Peyer's patch (tissue), 4 donors: ENCODE data around the gene PRKCH. TPM values are rescaled to one million over a fixed set of nuclear protein-coding genes. Genes with fewer than 3 reads are reported as not detected.

ENCODE experiments used
- DNase-seq, 3 donors: peaks; one replicate each; pipeline ENCODE4 v3.0.0-alpha.2; 2017 to 2019
- H3K27ac ChIP-seq, 4 donors: fragments of 200-600 bp; sonication (generic); one replicate each; pipeline ENCODE4 v1.5.1; 2016 to 2019
- H3K27me3 ChIP-seq, 2 donors: fragments of 200-600 bp; sonication (generic); one replicate each; pipeline ENCODE4 v1.5.1; 2019
- H3K36me3 ChIP-seq, 3 donors: fragments of 200-600 bp; sonication (generic); one replicate each; pipeline ENCODE4 v1.5.1; 2016 to 2019
- H3K4me1 ChIP-seq, 4 donors: fragments of 200-600 bp; sonication (generic); one replicate each; pipeline ENCODE4 v1.5.1; 2016 to 2019
- H3K4me3 ChIP-seq, 4 donors: fragments of 200-600 bp; sonication (generic); 1 replicate in 3 of 4; 2 replicates in 1 of 4; pipeline ENCODE4 v1.5.1; 2016 to 2019; ENCODE audit warnings: mild to moderate bottlenecking in 1 of 4
- H3K9me3 ChIP-seq, 4 donors: fragments of 200-600 bp; sonication (generic); one replicate each; pipeline ENCODE4 v1.5.1; 2016 to 2019; ENCODE audit warnings: mild to moderate bottlenecking in 1 of 4
- POLR2A ChIP-seq, 2 donors: fragments of 450-650 bp; IDR thresholded peaks; one replicate each; pipeline ENCODE4 v1.5.1; 2017; ENCODE audit warnings: antibody characterized with exemption in 2 of 2, mild to moderate bottlenecking in 2 of 2, moderate library complexity in 2 of 2
- total RNA-seq, 4 donors: library from RNA; depleted of rRNA; stranded (reverse); fragments of >200 nt; gene quantifications; one replicate each; pipeline ENCODE4 v1.1.0, GENCODE V29; 2016
- TF ChIP-seq, protein P1 (sequence below), 6 experiments: fragments of 450-650 bp in 4 of 6; fragments of 200-600 bp in 2 of 6; sonication (generic) in 1 of 6; IDR thresholded peaks; one replicate each; pipeline ENCODE4 v1.5.1; 2017 to 2019; ENCODE audit warnings: antibody characterized with exemption in 6 of 6, mild to moderate bottlenecking in 3 of 6, moderate library complexity in 1 of 6

Gene PRKCH
- total RNA-seq, 4 donors from 2014 or later, result 32.5 to 64.2 (median 53.0) TPM

DNA sequence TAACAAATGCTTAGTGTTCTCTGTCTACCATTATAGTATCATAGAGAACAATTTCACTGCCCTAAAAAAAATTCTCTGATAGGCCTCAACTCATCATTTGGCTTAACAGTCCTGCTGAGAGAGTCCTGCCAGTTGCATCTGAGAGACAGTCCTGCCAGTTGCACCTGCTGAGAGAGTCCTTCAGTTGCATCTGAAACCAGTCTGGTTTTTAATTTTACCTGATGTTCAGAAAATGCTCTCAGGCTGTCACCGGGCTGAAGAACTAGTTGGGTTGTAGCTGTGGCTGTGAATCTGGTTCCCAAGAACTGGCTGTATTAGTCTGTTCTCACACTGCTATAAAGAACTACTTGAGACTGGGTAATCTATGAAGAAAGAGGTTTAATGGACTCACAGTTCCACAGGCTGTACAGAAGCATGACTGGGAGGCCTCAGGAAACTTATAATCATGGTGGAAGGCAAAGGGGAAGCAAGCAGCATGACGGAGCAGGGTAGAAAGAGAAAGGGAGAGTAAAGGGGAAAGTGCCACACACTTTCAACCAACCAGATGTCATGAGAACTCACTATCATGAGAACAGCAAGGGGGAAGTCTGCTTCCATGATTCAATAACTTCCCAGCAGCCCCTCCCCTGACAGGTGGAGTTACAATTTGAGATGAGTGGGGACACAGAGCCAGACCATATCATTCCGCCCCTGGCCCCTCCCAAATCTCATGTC lies 51.6 kb downstream of the PRKCH start:
- no peak overlapping the region for H3K27ac ChIP-seq
- TF ChIP-seq POLR2A (IDR thresholded peaks at IDR 0.05), result no peak
- TF ChIP-seq, protein P1, sequence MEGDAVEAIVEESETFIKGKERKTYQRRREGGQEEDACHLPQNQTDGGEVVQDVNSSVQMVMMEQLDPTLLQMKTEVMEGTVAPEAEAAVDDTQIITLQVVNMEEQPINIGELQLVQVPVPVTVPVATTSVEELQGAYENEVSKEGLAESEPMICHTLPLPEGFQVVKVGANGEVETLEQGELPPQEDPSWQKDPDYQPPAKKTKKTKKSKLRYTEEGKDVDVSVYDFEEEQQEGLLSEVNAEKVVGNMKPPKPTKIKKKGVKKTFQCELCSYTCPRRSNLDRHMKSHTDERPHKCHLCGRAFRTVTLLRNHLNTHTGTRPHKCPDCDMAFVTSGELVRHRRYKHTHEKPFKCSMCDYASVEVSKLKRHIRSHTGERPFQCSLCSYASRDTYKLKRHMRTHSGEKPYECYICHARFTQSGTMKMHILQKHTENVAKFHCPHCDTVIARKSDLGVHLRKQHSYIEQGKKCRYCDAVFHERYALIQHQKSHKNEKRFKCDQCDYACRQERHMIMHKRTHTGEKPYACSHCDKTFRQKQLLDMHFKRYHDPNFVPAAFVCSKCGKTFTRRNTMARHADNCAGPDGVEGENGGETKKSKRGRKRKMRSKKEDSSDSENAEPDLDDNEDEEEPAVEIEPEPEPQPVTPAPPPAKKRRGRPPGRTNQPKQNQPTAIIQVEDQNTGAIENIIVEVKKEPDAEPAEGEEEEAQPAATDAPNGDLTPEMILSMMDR (IDR thresholded peaks at IDR 0.05), result no peak
- peaks cover 0 to 16% (median 6%) of the 10 kb centered on the region in 4 donors for H3K9me3 ChIP-seq
- no peak for DNase-seq
- no peaks in the 10 kb centered on the region for H3K27me3 ChIP-seq
- no peaks in the 10 kb centered on the region for H3K4me1 ChIP-seq
- no peak overlapping the region for H3K4me3 ChIP-seq
- H3K36me3 ChIP-seq, result no peaks in the 10 kb centered on the region

DNA sequence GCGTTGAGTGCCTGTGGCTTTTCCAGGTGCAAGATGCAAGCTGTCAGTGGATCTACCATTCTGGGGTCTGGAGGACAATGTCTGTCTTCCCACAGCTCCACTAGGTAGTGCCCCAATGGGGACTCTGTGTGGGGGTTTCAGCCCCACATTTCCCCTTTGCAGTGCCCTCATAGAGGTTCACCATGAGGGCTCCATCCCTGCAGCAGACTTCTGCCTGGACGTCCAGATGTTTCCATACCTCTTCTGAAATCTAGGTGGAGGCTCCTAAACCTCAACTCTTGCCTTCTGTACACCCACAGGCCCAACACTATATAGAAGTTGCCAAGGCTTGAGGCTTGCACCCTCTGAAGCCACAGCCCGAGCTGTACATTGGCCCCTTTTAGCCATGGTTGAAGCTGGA lies 52.9 kb downstream of the PRKCH start:
- Histone ChIP-seq H3K9me3 (peaks cover 0 to 16% (median 6%) of the 10 kb centered on the region in 4 donors), H3K27me3 (no peaks in the 10 kb centered on the region), H3K4me3 (no peak overlapping the region), H3K4me1 (no peaks in the 10 kb centered on the region), H3K27ac (no peak overlapping the region), H3K36me3 (no peaks in the 10 kb centered on the region)
- DNase-seq, result no peak
- TF ChIP-seq POLR2A (IDR thresholded peaks at IDR 0.05), result no peak
- TF ChIP-seq, protein P1 (IDR thresholded peaks at IDR 0.05), result no peak

DNA sequence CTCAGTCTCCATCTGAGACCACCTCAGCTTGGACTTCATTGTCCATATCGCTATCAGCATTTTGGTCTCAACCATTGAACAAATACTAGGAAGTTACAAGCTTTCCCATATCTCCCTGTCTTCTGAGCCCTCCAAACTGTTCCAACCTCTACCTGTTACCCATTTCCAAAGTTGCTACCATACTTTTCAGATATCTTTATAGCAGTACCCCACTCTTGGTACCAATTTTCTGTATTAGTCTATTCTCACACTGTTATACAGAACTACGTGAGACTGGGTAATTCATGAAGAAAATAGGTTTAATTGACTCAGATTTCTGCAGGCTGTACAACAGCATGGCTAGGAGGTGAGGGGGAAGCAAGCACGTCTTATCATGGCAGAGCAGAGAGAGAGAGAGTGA lies 53.8 kb downstream of the PRKCH start:
- DNase-seq, result no peak
- H3K9me3 ChIP-seq, result peaks cover 0 to 16% (median 6%) of the 10 kb centered on the region in 4 donors
- H3K27me3 ChIP-seq, result no peaks in the 10 kb centered on the region
- no peaks in the 10 kb centered on the region for H3K36me3 ChIP-seq
- H3K4me3 ChIP-seq, result no peak overlapping the region
- H3K4me1 ChIP-seq, result no peaks in the 10 kb centered on the region
- no peak overlapping the region for H3K27ac ChIP-seq
- TF ChIP-seq, protein P1 (IDR thresholded peaks at IDR 0.05), result no peak
- TF ChIP-seq POLR2A (IDR thresholded peaks at IDR 0.05), result no peak

DNA sequence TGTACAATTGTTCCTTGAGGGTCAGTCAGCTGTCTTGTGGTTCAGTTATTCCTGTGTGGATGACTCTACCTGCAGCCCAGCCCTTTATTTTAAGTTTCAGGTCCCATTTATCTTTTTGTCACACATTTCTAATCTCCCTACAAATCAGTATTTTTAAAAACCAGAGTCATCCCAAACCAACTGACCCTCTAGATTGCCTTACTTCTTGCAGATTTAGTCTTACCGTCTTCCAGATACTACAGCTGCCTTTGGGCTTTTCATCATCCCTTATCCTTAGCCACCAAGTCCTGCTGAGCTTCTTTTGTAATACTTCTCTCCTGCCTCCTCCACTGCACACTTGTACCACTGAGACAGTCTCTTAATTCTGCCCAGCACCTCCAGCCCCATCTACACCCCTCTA lies 54.9 kb downstream of the PRKCH start:
- no peaks in the 10 kb centered on the region for H3K36me3 ChIP-seq
- peaks cover 0 to 16% (median 6%) of the 10 kb centered on the region in 4 donors for H3K9me3 ChIP-seq
- H3K4me3 ChIP-seq, result no peak overlapping the region

DNA sequence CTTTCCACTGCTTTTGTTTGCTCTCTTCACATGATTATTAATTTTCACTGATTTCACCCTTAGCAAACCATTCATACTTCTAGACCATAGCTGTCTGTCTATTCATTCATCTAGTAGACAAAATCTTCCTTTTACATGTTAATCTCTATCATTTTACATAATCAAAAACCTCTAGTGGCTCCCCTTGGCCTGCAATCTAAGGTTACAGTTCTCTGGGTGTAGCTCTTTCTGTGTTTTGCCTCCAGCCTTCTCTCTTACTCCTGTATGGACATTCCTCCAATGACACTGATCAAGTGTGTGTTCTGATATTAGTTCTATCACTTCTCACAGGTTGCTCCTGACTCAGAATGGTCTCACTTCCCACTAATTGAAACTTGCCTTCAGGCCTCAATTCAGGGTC lies 56.4 kb downstream of the PRKCH start:
- no peak for DNase-seq
- no peaks in the 10 kb centered on the region for H3K36me3 ChIP-seq
- H3K27ac ChIP-seq, result no peak overlapping the region
- TF ChIP-seq, protein P1 (IDR thresholded peaks at IDR 0.05), result no peak
- no peak for TF ChIP-seq POLR2A (IDR thresholded peaks at IDR 0.05)
- H3K4me3 ChIP-seq, result no peak overlapping the region
- no peaks in the 10 kb centered on the region for H3K4me1 ChIP-seq
- H3K9me3 ChIP-seq, result peaks cover 0 to 16% (median 6%) of the 10 kb centered on the region in 4 donors
- no peaks in the 10 kb centered on the region for H3K27me3 ChIP-seq

More for the DNA sequence above, 54.9 kb downstream of the PRKCH start:
- no peaks in the 10 kb centered on the region for H3K4me1 ChIP-seq
- no peak for DNase-seq
- no peak overlapping the region for H3K27ac ChIP-seq
- TF ChIP-seq, protein P1 (IDR thresholded peaks at IDR 0.05), result no peak
- TF ChIP-seq POLR2A (IDR thresholded peaks at IDR 0.05), result no peak
- H3K27me3 ChIP-seq, result no peaks in the 10 kb centered on the region
